ENCODE results near the gene MMUT.
"Not testable (repeated sequence)": the region's sequence is repeated elsewhere in the genome, so short reads cannot be mapped to it uniquely, and the experiment has no call there.

MMUT gene

DNA sequence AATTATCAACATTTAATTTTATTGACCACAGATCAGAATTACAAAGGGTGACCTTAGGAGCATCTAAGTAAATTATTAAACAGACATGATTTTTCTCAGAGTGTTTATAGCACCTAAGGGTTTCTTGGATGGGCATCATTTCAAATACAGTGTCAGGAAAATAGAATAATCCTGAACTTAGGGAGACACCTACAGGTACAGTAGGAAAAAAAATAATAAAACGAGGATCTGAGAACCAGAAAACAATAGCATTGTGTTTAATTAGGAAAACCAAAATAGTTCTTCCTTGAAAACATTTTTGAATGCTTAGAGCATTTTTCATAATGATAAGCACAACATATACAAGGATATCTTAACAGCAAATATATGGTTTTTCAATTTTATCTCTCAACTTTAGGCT lies 39.2 kb downstream of the MMUT start:
- DNase-seq (ENCODE audit: low read depth in 2 of 3, low spot score in 1 of 3), result no peak

DNA sequence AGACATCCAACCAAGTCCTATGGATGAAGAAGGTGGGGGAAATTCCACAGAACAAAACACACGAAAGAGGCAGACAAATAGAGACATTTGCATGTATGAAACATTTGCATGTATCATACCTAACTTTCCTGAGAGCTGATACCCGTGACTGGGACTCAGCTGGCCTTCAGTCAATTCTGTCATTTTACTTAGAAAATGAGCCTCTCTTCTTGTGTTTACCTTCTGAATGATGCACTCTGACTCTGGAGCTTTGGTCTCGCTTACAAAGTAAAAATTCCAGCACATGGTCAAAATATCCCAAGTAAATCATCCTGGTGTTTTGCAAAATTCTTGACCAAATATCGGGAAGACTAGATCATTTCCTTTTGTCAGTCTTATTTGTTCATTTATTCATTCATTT lies 46.9 kb downstream of the MMUT start:
- DNase-seq (ENCODE audit: low read depth in 2 of 3, low spot score in 1 of 3), result no peak

DNA sequence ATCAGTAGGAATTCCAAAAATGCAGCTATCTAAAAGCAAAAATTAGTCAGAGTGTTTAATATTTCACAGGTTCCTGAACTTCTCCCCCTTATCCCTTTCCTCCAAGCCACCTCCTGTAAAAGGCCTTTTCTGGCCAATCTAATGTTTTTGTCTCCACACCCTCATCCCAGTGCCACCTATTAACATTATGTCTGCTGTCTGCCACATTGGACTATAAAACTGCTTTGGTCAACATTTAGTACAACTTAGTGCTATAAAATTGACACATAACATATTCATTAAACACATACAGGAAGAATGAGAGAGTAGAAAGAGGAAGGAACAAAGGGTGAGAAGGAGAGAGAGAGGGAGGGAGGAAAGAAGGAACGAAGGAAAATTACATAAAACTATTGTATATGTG lies 47.7 kb downstream of the MMUT start:
- DNase-seq (ENCODE audit: low read depth in 2 of 3, low spot score in 1 of 3), result no peak

DNA sequence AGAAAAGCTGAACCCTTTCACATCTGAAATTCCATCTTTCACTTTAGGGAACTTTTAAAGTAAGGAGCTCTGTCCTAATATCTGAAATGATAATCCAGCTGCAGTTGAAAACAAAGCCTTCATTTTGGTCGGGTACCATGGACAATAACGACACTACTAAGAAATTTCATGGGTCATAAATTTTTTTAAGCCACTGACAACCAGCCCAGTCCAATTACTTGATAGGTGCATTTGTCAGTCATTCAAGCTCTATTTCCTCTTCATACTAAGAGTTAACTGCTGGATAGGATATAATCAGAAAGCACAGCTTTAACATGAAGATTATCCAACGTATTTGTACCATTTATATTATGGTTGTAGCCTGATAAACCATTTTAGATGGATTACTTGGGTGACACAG lies 52.5 kb downstream of the MMUT start:
- no peak for DNase-seq (ENCODE audit: low read depth in 2 of 3, low spot score in 1 of 3)

DNA sequence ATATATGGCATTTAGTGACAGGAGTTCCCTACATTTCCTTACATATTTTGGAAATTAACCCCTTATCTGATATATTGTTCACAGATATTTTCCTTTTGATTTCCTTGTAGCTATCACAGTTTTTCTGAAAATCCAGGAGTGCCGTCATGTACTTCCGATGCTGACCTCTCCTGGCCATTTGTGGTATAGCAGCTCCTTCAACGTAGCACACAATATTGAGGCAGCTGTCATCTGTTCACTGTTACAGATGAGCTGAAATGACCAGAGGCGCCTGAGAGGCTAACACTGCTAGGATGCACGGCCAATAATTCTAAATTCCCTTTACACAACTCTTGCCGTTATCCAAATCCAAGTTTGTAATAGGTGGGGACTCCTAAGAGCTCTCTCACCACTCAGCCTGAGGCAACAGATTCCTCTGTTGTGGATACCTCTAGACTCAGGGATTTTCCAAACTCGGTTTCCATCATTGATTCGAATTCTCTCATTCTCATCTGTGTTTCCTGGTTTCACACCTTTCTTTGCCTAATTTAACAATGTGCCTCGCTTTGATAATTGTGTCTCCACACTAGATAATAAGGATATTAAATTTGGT lies 53.0 kb downstream of the MMUT start:
- DNase-seq (ENCODE audit: low read depth in 2 of 3, low spot score in 1 of 3), result peak; percentile 39 to 52 (median 40)

DNA sequence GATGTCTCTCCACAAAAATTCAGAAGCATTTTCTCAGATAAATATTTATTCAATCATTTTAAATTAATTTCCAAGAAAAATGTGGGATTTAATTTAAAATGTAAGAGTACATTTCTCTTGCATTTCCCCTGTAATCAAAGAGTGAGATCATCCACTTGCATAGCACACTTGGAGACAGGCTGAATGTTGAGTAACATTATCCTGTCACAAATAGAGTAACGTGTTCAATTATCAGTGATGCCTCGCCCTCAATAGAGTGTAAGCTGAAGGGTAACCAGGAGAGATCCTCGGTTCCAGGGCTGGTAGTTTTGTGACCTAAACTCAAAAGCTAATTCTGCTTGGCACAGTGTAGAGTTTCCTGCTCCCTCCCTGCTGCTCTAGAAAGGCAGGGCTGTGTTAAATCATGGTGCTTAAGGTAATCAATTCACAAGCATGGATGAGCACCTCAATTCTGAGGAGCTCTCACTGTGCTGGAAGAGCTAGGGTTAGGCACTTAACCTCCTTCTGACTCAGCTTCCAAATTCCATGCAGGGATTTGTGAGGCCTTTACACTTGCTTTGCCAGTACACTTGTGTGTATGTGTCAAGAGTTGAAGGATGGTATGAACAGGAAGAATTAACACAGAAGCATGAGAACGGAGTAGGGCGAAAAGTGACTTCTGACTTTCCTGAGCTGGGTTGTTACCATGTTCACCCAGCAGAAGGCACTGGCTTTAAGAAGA lies 56.6 kb downstream of the MMUT start:
- DNase-seq (ENCODE audit: low read depth in 2 of 3, low spot score in 1 of 3), result no peak

DNA sequence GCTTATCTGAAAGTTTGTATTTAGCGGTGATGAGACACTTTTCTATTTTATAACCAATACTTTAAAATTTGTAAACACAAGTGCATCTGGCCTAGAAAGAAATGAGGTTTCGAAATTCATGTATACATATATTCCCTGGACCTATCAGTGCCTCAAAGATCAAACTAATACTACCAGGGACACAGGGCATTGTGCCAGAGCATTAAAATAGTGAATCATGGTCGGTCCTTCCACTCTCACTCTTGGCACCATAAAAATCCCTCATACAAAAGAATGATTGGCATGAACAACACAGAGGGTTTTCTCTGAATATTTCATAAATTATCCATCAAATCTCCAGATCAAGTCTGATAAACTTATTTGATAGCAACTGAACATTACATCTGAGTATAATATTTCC lies 62.0 kb downstream of the MMUT start:
- DNase-seq (ENCODE audit: low read depth in 2 of 3, low spot score in 1 of 3), result no peak

DNA sequence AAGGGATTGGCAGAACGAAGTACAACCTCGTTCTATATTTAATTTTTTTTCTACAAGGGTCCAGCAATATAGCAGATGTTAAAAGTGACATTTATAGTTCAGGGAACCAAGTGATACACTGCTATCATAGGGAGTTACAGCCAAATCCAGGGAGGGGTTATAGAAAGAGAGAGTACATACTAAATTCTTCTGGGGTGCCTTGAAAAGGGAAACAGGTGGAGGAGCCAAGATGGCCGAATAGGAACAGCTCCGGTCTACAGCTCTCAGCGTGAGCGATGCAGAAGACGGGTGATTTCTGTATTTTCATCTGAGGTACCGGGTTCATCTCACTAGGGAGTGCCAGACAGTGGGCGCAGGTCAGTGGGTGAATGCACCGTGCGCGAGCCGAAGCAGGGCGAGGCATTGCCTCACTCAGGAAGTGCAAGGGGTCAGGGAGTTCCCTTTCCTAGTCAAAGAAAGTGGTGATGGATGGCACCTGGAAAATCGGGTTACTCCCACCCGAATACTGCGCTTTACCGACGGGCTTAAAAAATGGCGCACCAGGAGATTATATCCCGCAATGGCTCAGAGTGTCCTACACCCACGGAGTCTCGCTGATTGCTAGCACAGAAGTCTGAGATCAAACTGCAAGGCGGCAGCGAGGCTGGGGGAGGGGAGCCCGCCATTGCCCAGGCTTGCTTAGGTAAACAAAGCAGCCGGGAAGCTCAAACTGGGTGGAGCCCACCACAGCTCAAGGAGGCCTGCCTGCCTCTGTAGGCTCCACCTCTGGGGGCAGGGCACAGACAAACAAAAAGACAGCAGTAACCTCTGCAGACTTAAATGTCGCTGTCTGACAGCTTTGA lies 76.2 kb downstream of the MMUT start:
- DNase-seq (ENCODE audit: low read depth in 2 of 3, low spot score in 1 of 3), result not testable (repeated sequence)

DNA sequence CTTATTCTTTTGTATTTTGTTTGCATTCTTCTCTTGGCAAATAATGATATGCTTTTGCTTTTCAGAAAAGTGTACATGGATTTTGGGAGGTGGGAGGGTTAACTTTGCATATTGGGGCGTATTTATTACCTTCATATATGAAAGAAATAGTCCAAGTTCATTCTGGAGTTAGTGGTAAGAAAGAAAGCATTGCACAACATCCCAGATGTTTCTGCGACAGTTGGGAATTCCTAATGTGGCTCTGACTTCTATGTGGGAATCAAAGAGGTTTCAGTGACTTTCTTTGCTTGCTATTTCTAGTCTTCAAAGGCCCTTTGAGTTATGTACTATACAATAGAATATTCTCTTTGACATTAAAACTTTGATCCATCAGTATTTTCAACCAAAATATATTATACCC lies 78.1 kb downstream of the MMUT start:
- DNase-seq (ENCODE audit: low read depth in 2 of 3, low spot score in 1 of 3), result no peak

All from stimulated activated CD4-positive, alpha-beta T cell treated with anti-CD3 and anti-CD28 coated beads, Interleukin-12 subunit alpha, Interleukin-12 subunit beta, amount 100 ng/mL, for 48 hours (primary cell).